Measurements from ENCODE around the gene ZNF324.

DNA sequence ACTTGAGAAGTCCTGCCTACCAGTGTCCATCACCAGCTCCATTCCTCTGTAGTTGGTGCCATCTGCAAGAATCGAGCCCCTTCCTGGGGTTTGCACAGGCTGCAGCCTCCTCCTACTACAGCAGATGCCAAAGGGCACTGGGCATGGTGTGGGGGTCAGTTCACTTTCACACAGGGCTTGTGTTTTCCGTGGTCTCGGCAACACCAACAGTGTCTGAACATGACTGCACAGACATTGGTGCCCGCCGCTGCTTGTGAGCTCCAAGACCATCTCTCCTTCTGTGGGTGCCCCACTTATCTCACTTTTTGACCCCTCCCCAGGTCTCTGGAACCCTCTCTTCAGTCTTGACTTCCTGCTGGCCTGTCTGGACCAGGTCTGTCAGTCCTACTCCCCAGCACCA is 24.5 kb downstream of the ZNF324 start:
- TF ChIP-seq TAF1 (IDR thresholded peaks at IDR 0.05; ENCODE audit: low read depth, low read length) (no peak), POLR2A (IDR thresholded peaks at IDR 0.05; ENCODE audit: control extremely low read depth in 1 of 2, low read depth in 2 of 2, low read length in 2 of 2) (no peak), SP4 (IDR thresholded peaks at IDR 0.05; ENCODE audit: low read length) (no peak), EZH2 (IDR thresholded peaks at IDR 0.05; ENCODE audit: low read depth, low read length, severe bottlenecking) (no peak), SUZ12 (IDR thresholded peaks at IDR 0.05; ENCODE audit: low read length) (no peak), RAD21 (IDR thresholded peaks at IDR 0.05 in 1 of 2, conservative IDR thresholded peaks at IDR 0.05 in 1 of 2; ENCODE audit: low read depth in 2 of 2, low read length in 2 of 2) (no peak), BCL11A (IDR thresholded peaks at IDR 0.05; ENCODE audit: low read depth in 2 of 2, low read length in 2 of 2) (no peak), SIN3A (conservative IDR thresholded peaks at IDR 0.05 in 1 of 2, IDR thresholded peaks at IDR 0.05 in 1 of 2; ENCODE audit: low read depth in 1 of 2, low read length in 2 of 2) (no peak), CREB1 (IDR thresholded peaks at IDR 0.05) (no peak), ZNF274 (IDR thresholded peaks at IDR 0.05; ENCODE audit: borderline replicate concordance, extremely low read depth, low read length) (no peak), EGR1 (IDR thresholded peaks at IDR 0.05; ENCODE audit: borderline replicate concordance, low read depth, low read length) (no peak), TEAD4 (IDR thresholded peaks at IDR 0.05; ENCODE audit: low read depth, low read length) (no peak), POLR2AphosphoS5 (IDR thresholded peaks at IDR 0.05; ENCODE audit: low read depth, low read length) (no peak)
- TF ChIP-seq, protein P1, sequence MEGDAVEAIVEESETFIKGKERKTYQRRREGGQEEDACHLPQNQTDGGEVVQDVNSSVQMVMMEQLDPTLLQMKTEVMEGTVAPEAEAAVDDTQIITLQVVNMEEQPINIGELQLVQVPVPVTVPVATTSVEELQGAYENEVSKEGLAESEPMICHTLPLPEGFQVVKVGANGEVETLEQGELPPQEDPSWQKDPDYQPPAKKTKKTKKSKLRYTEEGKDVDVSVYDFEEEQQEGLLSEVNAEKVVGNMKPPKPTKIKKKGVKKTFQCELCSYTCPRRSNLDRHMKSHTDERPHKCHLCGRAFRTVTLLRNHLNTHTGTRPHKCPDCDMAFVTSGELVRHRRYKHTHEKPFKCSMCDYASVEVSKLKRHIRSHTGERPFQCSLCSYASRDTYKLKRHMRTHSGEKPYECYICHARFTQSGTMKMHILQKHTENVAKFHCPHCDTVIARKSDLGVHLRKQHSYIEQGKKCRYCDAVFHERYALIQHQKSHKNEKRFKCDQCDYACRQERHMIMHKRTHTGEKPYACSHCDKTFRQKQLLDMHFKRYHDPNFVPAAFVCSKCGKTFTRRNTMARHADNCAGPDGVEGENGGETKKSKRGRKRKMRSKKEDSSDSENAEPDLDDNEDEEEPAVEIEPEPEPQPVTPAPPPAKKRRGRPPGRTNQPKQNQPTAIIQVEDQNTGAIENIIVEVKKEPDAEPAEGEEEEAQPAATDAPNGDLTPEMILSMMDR (IDR thresholded peaks at IDR 0.05; ENCODE audit: control extremely low read depth in 1 of 3, insufficient read depth in 1 of 3, low read depth in 1 of 3, low read length in 3 of 3), result no peak
